ENCODE measurements around the gene FSTL5. TPM values are rescaled to one million over a fixed set of nuclear protein-coding genes. Genes with fewer than 3 reads are reported as not detected.

Gene FSTL5
- total RNA-seq, 2 donors from 2014 or later = not detected

DNA sequence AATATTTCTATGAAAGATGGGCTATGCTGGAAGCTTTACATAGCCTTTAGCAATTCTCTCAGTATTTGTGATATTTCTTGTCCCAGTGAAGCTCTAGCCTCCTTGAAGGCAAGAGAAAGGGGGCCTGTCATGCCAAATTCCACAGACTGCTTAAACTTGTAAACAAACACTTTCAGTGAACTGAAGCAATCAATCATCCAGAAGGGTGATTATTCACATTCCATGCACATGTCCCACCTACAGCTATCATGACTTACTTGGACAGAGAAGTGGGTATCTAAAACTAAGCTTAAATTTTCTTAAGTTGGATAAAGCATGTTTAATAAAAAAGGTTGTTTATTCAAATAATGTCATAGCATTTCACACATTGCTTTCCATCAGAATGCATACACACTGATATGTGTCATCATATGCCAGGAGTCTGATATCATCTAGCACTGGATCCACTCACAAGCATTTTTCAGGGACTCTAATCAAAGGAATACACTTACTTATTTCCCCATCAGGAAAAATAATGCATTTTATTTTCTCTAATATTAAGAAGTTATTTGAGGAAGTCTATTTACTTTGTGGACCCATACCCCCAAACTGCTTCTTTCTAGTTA is 1.2 kb upstream of the FSTL5 start:
- H3K4me3 ChIP-seq = no peak overlapping the region
- no peak for ATAC-seq (ENCODE audit: insufficient number of reproducible peaks, low FRiP score, low read depth)
- no peaks in the 10 kb centered on the region for H3K36me3 ChIP-seq
- DNase-seq (ENCODE audit: low spot score) = no peak
- peaks cover 0 to 8% of the 10 kb centered on the region in 2 donors for H3K4me1 ChIP-seq (ENCODE audit: control insufficient read depth in 1 of 2, low read depth in 2 of 2)
- H3K27me3 ChIP-seq (replicated peaks; ENCODE audit: insufficient read depth) = no peaks in the 10 kb centered on the region
- TF ChIP-seq, protein P1, sequence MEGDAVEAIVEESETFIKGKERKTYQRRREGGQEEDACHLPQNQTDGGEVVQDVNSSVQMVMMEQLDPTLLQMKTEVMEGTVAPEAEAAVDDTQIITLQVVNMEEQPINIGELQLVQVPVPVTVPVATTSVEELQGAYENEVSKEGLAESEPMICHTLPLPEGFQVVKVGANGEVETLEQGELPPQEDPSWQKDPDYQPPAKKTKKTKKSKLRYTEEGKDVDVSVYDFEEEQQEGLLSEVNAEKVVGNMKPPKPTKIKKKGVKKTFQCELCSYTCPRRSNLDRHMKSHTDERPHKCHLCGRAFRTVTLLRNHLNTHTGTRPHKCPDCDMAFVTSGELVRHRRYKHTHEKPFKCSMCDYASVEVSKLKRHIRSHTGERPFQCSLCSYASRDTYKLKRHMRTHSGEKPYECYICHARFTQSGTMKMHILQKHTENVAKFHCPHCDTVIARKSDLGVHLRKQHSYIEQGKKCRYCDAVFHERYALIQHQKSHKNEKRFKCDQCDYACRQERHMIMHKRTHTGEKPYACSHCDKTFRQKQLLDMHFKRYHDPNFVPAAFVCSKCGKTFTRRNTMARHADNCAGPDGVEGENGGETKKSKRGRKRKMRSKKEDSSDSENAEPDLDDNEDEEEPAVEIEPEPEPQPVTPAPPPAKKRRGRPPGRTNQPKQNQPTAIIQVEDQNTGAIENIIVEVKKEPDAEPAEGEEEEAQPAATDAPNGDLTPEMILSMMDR (IDR thresholded peaks at IDR 0.05) = no peak
- H3K9me3 ChIP-seq = no peaks in the 10 kb centered on the region
- no peak overlapping the region for H3K27ac ChIP-seq

DNA sequence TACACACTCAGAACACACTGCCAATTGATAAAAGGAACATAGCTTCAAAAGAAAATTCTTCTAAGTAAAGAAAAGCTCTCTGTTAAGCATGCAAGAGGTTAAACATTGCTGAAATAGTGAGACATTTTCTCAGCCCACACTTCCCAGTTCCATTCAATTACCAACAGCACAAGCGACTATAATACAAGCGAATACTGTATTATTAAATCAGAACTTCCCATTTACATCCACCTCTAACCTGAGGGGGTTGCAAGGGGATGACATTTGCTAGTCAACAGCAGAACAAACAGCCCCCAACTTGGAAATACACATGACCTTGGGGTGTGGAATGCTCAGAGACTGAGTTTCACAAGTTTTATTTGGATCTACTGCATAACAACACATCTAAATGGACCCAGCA is 1.1 kb downstream of the FSTL5 start:
- H3K27ac ChIP-seq = no peak overlapping the region
- DNase-seq (ENCODE audit: low spot score) (no peak), ATAC-seq (ENCODE audit: insufficient number of reproducible peaks, low FRiP score, low read depth) (no peak)
- TF ChIP-seq, protein P1 (IDR thresholded peaks at IDR 0.05) = no peak
- peaks cover 0 to 8% of the 10 kb centered on the region in 2 donors for H3K4me1 ChIP-seq (ENCODE audit: control insufficient read depth in 1 of 2, low read depth in 2 of 2)
- no peaks in the 10 kb centered on the region for H3K36me3 ChIP-seq
- no peaks in the 10 kb centered on the region for H3K27me3 ChIP-seq (replicated peaks; ENCODE audit: insufficient read depth)
- H3K4me3 ChIP-seq = no peak overlapping the region
- H3K9me3 ChIP-seq = no peaks in the 10 kb centered on the region

DNA sequence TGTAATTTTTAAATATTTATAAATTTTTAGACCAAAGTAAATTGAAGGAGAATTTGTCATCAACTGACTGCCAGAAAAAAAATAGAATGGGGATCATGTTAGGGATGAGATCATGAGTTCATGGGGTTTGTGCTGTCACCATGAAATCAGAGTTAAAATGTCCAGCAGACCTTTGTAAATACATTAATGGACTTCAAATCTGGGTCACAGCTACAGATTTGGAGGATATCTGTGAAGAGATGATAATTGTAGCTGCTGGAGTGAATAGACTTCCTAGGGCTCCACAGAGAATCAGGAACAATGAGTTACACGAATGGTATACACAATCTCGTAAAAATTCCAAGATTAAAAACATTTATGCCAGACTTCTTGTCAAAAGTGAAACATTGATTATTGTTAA is 6.6 kb downstream of the FSTL5 start:
- no peaks in the 10 kb centered on the region for H3K4me1 ChIP-seq (ENCODE audit: control insufficient read depth in 1 of 2, low read depth in 2 of 2)
- no peaks in the 10 kb centered on the region for H3K9me3 ChIP-seq
- H3K4me3 ChIP-seq = no peak overlapping the region
- TF ChIP-seq, protein P1 (IDR thresholded peaks at IDR 0.05) = no peak
- no peak for ATAC-seq (ENCODE audit: insufficient number of reproducible peaks, low FRiP score, low read depth)
- H3K27ac ChIP-seq = no peak overlapping the region
- no peaks in the 10 kb centered on the region for H3K36me3 ChIP-seq
- DNase-seq (ENCODE audit: low spot score) = no peak
- no peaks in the 10 kb centered on the region for H3K27me3 ChIP-seq (replicated peaks; ENCODE audit: insufficient read depth)

DNA sequence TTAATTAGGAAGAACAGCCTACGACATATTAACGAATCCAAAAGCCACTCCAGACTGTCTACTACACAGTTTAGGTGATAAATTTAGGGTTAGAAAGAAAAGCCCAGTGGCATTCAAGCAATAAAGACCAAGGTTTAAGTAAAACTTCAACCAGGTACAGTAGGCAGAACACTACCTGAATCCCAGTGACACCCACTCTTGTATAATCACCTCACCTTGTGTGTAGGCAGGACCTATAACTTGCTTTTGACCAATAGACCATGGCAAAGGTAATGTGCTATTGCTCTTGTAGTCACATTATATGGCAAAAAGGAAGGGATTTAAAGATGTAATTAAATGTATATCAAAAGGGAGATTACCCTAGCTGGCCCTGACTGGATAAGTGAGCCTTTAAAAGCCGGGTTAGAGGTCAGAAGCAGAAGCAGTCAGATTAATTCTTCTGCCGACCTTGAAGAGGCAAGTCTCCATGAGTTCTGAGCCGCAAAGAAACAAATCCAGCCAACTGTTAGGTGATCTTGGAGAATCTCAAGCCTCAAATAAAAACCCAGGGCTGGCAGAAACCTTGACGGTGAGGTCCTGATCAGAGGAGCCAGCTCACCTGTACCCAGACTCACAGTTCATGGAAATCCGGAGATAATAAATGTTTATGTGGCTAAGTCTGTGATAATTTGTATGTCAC is 8.8 kb downstream of the FSTL5 start:
- no peaks in the 10 kb centered on the region for H3K27me3 ChIP-seq (replicated peaks; ENCODE audit: insufficient read depth)
- H3K36me3 ChIP-seq = no peaks in the 10 kb centered on the region
- DNase-seq (ENCODE audit: low spot score) (no peak), ATAC-seq (ENCODE audit: insufficient number of reproducible peaks, low FRiP score, low read depth) (no peak)
- TF ChIP-seq, protein P1 (IDR thresholded peaks at IDR 0.05) = no peak
- H3K4me1 ChIP-seq (ENCODE audit: control insufficient read depth in 1 of 2, low read depth in 2 of 2) = no peaks in the 10 kb centered on the region
- no peaks in the 10 kb centered on the region for H3K9me3 ChIP-seq
- no peak overlapping the region for H3K27ac ChIP-seq
- no peak overlapping the region for H3K4me3 ChIP-seq

DNA sequence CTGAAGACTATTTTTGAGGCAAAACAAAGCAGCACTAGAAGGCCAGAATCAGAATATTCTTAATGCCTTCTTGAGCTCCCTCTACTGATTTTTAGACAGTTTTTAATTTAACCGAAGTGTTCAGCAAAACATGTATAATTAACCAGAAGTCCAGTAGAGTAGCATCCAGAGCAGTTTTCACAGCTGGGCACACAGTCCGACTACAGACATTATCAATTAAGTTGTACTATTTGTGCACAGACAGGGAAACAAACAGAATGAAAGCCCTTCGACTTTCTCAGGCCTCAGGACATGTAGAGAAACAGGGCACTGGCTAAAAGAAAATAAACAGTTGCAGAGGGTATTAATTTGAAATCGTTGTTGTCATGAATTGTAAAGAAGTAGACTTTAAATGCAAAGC is 11.9 kb downstream of the FSTL5 start:
- Histone ChIP-seq H3K4me1 (ENCODE audit: control insufficient read depth in 1 of 2, low read depth in 2 of 2) (no peaks in the 10 kb centered on the region), H3K27me3 (replicated peaks; ENCODE audit: insufficient read depth) (no peaks in the 10 kb centered on the region), H3K9me3 (no peaks in the 10 kb centered on the region), H3K36me3 (no peaks in the 10 kb centered on the region), H3K27ac (no peak overlapping the region), H3K4me3 (no peak overlapping the region)
- DNase-seq (ENCODE audit: low spot score) = no peak
- TF ChIP-seq, protein P1 (IDR thresholded peaks at IDR 0.05) = no peak
- no peak for ATAC-seq (ENCODE audit: insufficient number of reproducible peaks, low FRiP score, low read depth)

Data from thoracic aorta (tissue), 2 donors.